GM23338 (cell line): ENCODE results near the gene MTCL1. TPM values are rescaled to one million over a fixed set of nuclear protein-coding genes. Genes with fewer than 3 reads are reported as not detected.

Experiments
- ATAC-seq: fragments of 200-7000 bp; cut with Tn5 transposase; 3 replicates; pipeline ENCODE4 v1.9.1; 2020
- DNase-seq: peaks from one replicate; pipeline ENCODE4 v3.0.0-alpha.2; 2015; ENCODE audit warnings: low spot score
- H2AFZ ChIP-seq: fragments of 200-600 bp; sonication (generic); 2 replicates; pipeline ENCODE4 v1.8.0; 2016; ENCODE audit warnings: antibody characterized with exemption, mild to moderate bottlenecking, moderate library complexity
- H3F3A ChIP-seq: fragments of 200-600 bp; sonication (generic); replicated peaks from 2 replicates; pipeline ENCODE4 v1.8.0; 2017; ENCODE audit warnings: antibody characterized with exemption, mixed run types, low read depth
- H3K27ac ChIP-seq: fragments of 200-600 bp; sonication (generic); 2 replicates; pipeline ENCODE4 v1.6.1; 2016; ENCODE audit warnings: low read depth
- H3K27me3 ChIP-seq: fragments of 200-600 bp; sonication (generic); 2 replicates; pipeline ENCODE4 v1.8.0; 2016; ENCODE audit warnings: mild to moderate bottlenecking, mixed run types, moderate library complexity; ENCODE audit not compliant: insufficient read depth
- H3K36me3 ChIP-seq: fragments of 200-600 bp; sonication (generic); 2 replicates; pipeline ENCODE4 v1.8.0; 2016; ENCODE audit warnings: mild to moderate bottlenecking; ENCODE audit not compliant: insufficient read depth
- H3K4me1 ChIP-seq: fragments of 200-600 bp; sonication (generic); 2 replicates; pipeline ENCODE4 v1.8.0; 2016; ENCODE audit warnings: mild to moderate bottlenecking, moderate library complexity; ENCODE audit not compliant: insufficient read depth
- H3K4me2 ChIP-seq: fragments of 200-600 bp; sonication (generic); 2 replicates; pipeline ENCODE4 v1.7.1; 2017; ENCODE audit warnings: mixed run types
- H3K4me3 ChIP-seq: fragments of 200-600 bp; sonication (generic); 2 replicates; pipeline ENCODE4 v1.6.1; 2016; ENCODE audit warnings: mixed run types
- H3K79me2 ChIP-seq: fragments of 200-600 bp; sonication (generic); replicated peaks from 2 replicates; pipeline ENCODE4 v1.8.0; 2017; ENCODE audit warnings: mild to moderate bottlenecking; ENCODE audit not compliant: insufficient read depth
- H3K9me2 ChIP-seq: fragments of 200-600 bp; sonication (generic); 2 replicates; pipeline ENCODE4 v1.8.0; 2017; ENCODE audit not compliant: insufficient read depth
- H4K20me1 ChIP-seq: fragments of 200-600 bp; sonication (generic); replicated peaks from 2 replicates; pipeline ENCODE4 v1.8.0; 2017; ENCODE audit warnings: mild to moderate bottlenecking; ENCODE audit not compliant: insufficient read depth
- H3K27ac Mint-ChIP-seq: 2 replicates; pipeline ENCODE4 v1.8.0; 2020; ENCODE audit warnings: inconsistent platforms, mild to moderate bottlenecking, moderate library complexity, mixed read lengths
- H3K27me3 Mint-ChIP-seq: 3 replicates; pipeline ENCODE4 v1.8.0; 2022; ENCODE audit warnings: low read depth, mild to moderate bottlenecking, moderate library complexity, mixed read lengths, inconsistent platforms; ENCODE audit not compliant: insufficient read depth, poor library complexity
- H3K36me3 Mint-ChIP-seq: 3 replicates; pipeline ENCODE4 v1.8.0; 2021; ENCODE audit warnings: low read depth, mild to moderate bottlenecking, inconsistent platforms, moderate library complexity, mixed read lengths
- H3K4me1 Mint-ChIP-seq: 3 replicates; pipeline ENCODE4 v1.8.0; 2020; ENCODE audit warnings: mild to moderate bottlenecking, inconsistent platforms, mixed read lengths
- H3K4me3 Mint-ChIP-seq: 3 replicates; pipeline ENCODE4 v1.8.0; 2021; ENCODE audit warnings: moderate library complexity, mild to moderate bottlenecking, inconsistent platforms, mixed read lengths
- H3K9me3 Mint-ChIP-seq: 3 replicates; pipeline ENCODE4 v1.8.0; 2020; ENCODE audit warnings: moderate library complexity, mild to moderate bottlenecking, inconsistent platforms, mixed read lengths
- CREB1 ChIP-seq: fragments of 250-450 bp; sonication (Bioruptor Pico); IDR thresholded peaks from 2 replicates; pipeline ENCODE4 v1.5.0; 2020; ENCODE audit warnings: low read depth, mild to moderate bottlenecking, moderate library complexity
- CTCF ChIP-seq, 2 experiments: fragments of 200-600 bp in 1 of 2; sonication (generic) in 1 of 2; conservative IDR thresholded peaks; 2 replicates each; pipeline versions ENCODE4 v1.5.1 to v1.6.1; 2016 to 2017; ENCODE audit warnings: antibody characterized with exemption in 2 of 2, low read depth in 2 of 2, mild to moderate bottlenecking in 2 of 2, moderate library complexity in 1 of 2
- ETS1 ChIP-seq: IDR thresholded peaks from 2 replicates; pipeline ENCODE4 v1.6.1; 2016; ENCODE audit warnings: antibody characterized with exemption
- JUNB ChIP-seq: IDR thresholded peaks from one replicate; pipeline ENCODE4 v1.6.1; 2016; ENCODE audit warnings: antibody characterized with exemption; ENCODE audit not compliant: unreplicated experiment
- POLR2AphosphoS5 ChIP-seq: IDR thresholded peaks from 2 replicates; pipeline ENCODE4 v1.6.1; 2016; ENCODE audit warnings: antibody characterized with exemption, low read depth
- ZNF331 ChIP-seq: fragments of 250-450 bp; sonication (Bioruptor Pico); IDR thresholded peaks from 2 replicates; pipeline ENCODE4 v1.5.0; 2020; ENCODE audit warnings: low read depth, mild to moderate bottlenecking, moderate library complexity
- polyA plus RNA-seq: library from polyadenylated mRNA; unstranded; fragments of >200 nt; fragmentation: Nextera tagmentation; extraction: Ambion mirVana; gene quantifications from 2 replicates; pipeline ENCODE4 v1.2.1, GENCODE V29; 2016
- total RNA-seq: library from RNA; depleted of rRNA; stranded (reverse); fragments of >200 nt; shearing (Covaris generic); gene quantifications from 2 replicates; pipeline ENCODE4 v1.2.3, GENCODE V29; 2014
- TF ChIP-seq, protein P1 (sequence below): fragments of 250-450 bp; sonication (Bioruptor Pico); IDR thresholded peaks from 2 replicates; pipeline ENCODE4 v1.5.0; 2020; ENCODE audit warnings: mild to moderate bottlenecking, moderate library complexity

MTCL1 gene
- total and polyA plus RNA-seq, 2 experiments from 2014 or later: 14.4 to 45.0 TPM

- peaks cover 5% of the 10 kb centered on the region; the same call in 1 of the 2 replicates for H4K20me1 ChIP-seq
- DNase-seq (no peak), ATAC-seq (no peak)
- no peaks in the 10 kb centered on the region for H3K9me2 ChIP-seq
- Mint-ChIP-seq H3K27me3 (no peaks in the 10 kb centered on the region), H3K4me1 (no peaks in the 10 kb centered on the region), H3K27ac (no peak overlapping the region), H3K36me3 (peaks cover 59% of the 10 kb centered on the region), H3K4me3 (no peak overlapping the region), H3K9me3 (no peaks in the 10 kb centered on the region)
- no peaks in the 10 kb centered on the region; the same call in 1 of the 2 replicates for H3K4me1 ChIP-seq
- H3K4me2 ChIP-seq: no peak overlapping the region
- H3K4me3 ChIP-seq: no peak overlapping the region
- H2AFZ ChIP-seq: no peak overlapping the region
- no peak overlapping the region for H3K27ac ChIP-seq
- TF ChIP-seq CTCF (conservative IDR thresholded peaks at IDR 0.05; ENCODE audit: low read depth in 2 of 2) (no peak), ZNF331 (CRISPR knock-in tag) (no peak), POLR2AphosphoS5 (no peak), JUNB (no peak), ETS1 (no peak), CREB1 (CRISPR knock-in tag) (no peak)
- TF ChIP-seq, protein P1, sequence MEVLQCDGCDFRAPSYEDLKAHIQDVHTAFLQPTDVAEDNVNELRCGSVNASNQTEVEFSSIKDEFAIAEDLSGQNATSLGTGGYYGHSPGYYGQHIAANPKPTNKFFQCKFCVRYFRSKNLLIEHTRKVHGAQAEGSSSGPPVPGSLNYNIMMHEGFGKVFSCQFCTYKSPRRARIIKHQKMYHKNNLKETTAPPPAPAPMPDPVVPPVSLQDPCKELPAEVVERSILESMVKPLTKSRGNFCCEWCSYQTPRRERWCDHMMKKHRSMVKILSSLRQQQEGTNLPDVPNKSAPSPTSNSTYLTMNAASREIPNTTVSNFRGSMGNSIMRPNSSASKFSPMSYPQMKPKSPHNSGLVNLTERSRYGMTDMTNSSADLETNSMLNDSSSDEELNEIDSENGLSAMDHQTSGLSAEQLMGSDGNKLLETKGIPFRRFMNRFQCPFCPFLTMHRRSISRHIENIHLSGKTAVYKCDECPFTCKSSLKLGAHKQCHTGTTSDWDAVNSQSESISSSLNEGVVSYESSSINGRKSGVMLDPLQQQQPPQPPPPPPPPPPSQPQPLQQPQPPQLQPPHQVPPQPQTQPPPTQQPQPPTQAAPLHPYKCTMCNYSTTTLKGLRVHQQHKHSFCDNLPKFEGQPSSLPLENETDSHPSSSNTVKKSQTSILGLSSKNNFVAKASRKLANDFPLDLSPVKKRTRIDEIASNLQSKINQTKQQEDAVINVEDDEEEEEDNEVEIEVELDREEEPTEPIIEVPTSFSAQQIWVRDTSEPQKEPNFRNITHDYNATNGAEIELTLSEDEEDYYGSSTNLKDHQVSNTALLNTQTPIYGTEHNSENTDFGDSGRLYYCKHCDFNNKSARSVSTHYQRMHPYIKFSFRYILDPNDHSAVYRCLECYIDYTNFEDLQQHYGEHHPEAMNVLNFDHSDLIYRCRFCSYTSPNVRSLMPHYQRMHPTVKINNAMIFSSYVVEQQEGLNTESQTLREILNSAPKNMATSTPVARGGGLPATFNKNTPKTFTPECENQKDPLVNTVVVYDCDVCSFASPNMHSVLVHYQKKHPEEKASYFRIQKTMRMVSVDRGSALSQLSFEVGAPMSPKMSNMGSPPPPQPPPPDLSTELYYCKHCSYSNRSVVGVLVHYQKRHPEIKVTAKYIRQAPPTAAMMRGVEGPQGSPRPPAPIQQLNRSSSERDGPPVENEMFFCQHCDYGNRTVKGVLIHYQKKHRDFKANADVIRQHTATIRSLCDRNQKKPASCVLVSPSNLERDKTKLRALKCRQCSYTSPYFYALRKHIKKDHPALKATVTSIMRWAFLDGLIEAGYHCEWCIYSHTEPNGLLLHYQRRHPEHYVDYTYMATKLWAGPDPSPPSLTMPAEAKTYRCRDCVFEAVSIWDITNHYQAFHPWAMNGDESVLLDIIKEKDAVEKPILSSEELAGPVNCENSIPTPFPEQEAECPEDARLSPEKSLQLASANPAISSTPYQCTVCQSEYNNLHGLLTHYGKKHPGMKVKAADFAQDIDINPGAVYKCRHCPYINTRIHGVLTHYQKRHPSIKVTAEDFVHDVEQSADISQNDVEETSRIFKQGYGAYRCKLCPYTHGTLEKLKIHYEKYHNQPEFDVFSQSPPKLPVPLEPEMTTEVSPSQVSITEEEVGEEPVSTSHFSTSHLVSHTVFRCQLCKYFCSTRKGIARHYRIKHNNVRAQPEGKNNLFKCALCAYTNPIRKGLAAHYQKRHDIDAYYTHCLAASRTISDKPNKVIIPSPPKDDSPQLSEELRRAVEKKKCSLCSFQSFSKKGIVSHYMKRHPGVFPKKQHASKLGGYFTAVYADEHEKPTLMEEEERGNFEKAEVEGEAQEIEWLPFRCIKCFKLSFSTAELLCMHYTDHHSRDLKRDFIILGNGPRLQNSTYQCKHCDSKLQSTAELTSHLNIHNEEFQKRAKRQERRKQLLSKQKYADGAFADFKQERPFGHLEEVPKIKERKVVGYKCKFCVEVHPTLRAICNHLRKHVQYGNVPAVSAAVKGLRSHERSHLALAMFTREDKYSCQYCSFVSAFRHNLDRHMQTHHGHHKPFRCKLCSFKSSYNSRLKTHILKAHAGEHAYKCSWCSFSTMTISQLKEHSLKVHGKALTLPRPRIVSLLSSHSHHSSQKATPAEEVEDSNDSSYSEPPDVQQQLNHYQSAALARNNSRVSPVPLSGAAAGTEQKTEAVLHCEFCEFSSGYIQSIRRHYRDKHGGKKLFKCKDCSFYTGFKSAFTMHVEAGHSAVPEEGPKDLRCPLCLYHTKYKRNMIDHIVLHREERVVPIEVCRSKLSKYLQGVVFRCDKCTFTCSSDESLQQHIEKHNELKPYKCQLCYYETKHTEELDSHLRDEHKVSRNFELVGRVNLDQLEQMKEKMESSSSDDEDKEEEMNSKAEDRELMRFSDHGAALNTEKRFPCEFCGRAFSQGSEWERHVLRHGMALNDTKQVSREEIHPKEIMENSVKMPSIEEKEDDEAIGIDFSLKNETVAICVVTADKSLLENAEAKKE (CRISPR knock-in tag): no peak
- H3K79me2 ChIP-seq: no peaks in the 10 kb centered on the region
- H3K27me3 ChIP-seq: no peaks in the 10 kb centered on the region
- peaks cover 21% of the 10 kb centered on the region; the same call in 1 of the 2 replicates for H3K36me3 ChIP-seq
- no peaks in the 10 kb centered on the region for H3F3A ChIP-seq
Observed at GRCh38 chr18:8820396-8821082, 115.2 kb downstream of the MTCL1 start.
